IMR-90 (cell line): ENCODE measurements around the gene ZNF728. TPM values are rescaled to one million over a fixed set of nuclear protein-coding genes. Genes with fewer than 3 reads are reported as not detected.

Experiments
- ATAC-seq: fragments of 200-7000 bp; cut with Tn5 transposase; 2 replicates; pipeline ENCODE4 v1.9.1; 2020; ENCODE audit warnings: low read depth, mild to moderate bottlenecking, moderate library complexity
- BruUV-seq: library from RNA; stranded (reverse); fragments of 400-500 nt; replicated peaks from 2 replicates; lab custom pipeline; 2021; lab: Mats Ljungman, UMichigan
- CTCF ChIA-PET: fragments of 300-600 bp; formaldehyde crosslinking; extraction: SDS; loops from one replicate; lab custom pipeline; 2021; ENCODE audit warnings: antibody characterized with exemption; lab: Yijun Ruan, JAX
- POLR2A ChIA-PET: fragments of 300-600 bp; sonication (Branson Sonifier 250); formaldehyde crosslinking; loops from one replicate; lab custom pipeline; 2022; ENCODE audit warnings: antibody characterized with exemption; ENCODE audit not compliant: unreplicated experiment; lab: Charles Lee
- DNase-seq: peaks from one replicate; pipeline ENCODE4 v3.0.0; 2013
- H2AFZ ChIP-seq: replicated peaks from 2 replicates; pipeline ENCODE3; 2013; ENCODE audit warnings: low read length, mild to moderate bottlenecking; ENCODE audit not compliant: poor library complexity
- H2AK5ac ChIP-seq: 2 replicates; pipeline ENCODE4 v1.6.1; 2013; ENCODE audit warnings: low read depth, low read length, inconsistent platforms
- H2AK9ac ChIP-seq: replicated peaks from 2 replicates; pipeline ENCODE3; 2013; ENCODE audit warnings: mild to moderate bottlenecking, low read depth, low read length, moderate library complexity; ENCODE audit not compliant: poor library complexity
- H2BK120ac ChIP-seq: 2 replicates; pipeline ENCODE4 v1.6.1; 2013; ENCODE audit warnings: low read depth, low read length, inconsistent platforms
- H2BK15ac ChIP-seq: 3 replicates; pipeline ENCODE4 v1.6.1; 2013; ENCODE audit warnings: low read depth, low read length, inconsistent platforms
- H2BK20ac ChIP-seq: 2 replicates; pipeline ENCODE4 v1.6.1; 2013; ENCODE audit warnings: low read depth, mild to moderate bottlenecking, inconsistent platforms, low read length, moderate library complexity
- H2BK5ac ChIP-seq: 2 replicates; pipeline ENCODE4 v1.6.1; 2013; ENCODE audit warnings: mild to moderate bottlenecking, low read depth, low read length, inconsistent platforms; ENCODE audit not compliant: poor library complexity, severe bottlenecking
- H3K14ac ChIP-seq: replicated peaks from 2 replicates; pipeline ENCODE4 v1.6.1; 2013; ENCODE audit warnings: low read depth, low read length, inconsistent platforms
- H3K18ac ChIP-seq: 2 replicates; pipeline ENCODE4 v1.6.1; 2013; ENCODE audit warnings: low read depth, low read length, control low read depth
- H3K23ac ChIP-seq: 2 replicates; pipeline ENCODE4 v1.6.1; 2013; ENCODE audit warnings: low read depth, low read length, inconsistent platforms
- H3K27ac ChIP-seq: 2 replicates; pipeline ENCODE4 v1.5.1; 2013; ENCODE audit warnings: mild to moderate bottlenecking, control low read depth, low read length; ENCODE audit not compliant: insufficient read depth
- H3K27me3 ChIP-seq: 2 replicates; pipeline ENCODE4 v1.6.1; 2013; ENCODE audit warnings: low read length; ENCODE audit not compliant: control insufficient read depth, insufficient read depth
- H3K36me3 ChIP-seq: 2 replicates; pipeline ENCODE4 v1.6.1; 2013; ENCODE audit warnings: low read length, mixed read lengths; ENCODE audit not compliant: control insufficient read depth, insufficient read depth
- H3K4ac ChIP-seq: 2 replicates; pipeline ENCODE4 v1.6.1; 2013; ENCODE audit warnings: low read depth, low read length, inconsistent platforms
- H3K4me1 ChIP-seq: 2 replicates; pipeline ENCODE4 v1.6.1; 2013; ENCODE audit warnings: low read length, mixed read lengths; ENCODE audit not compliant: control insufficient read depth, insufficient read depth
- H3K4me2 ChIP-seq: 2 replicates; pipeline ENCODE4 v1.6.1; 2013; ENCODE audit warnings: low read depth, mild to moderate bottlenecking, control low read depth, low read length, moderate library complexity
- H3K4me3 ChIP-seq: 2 replicates; pipeline ENCODE4 v1.5.1; 2013; ENCODE audit warnings: low read depth, mild to moderate bottlenecking, control low read depth, low read length, moderate library complexity; ENCODE audit not compliant: insufficient read depth
- H3K56ac ChIP-seq: 2 replicates; pipeline ENCODE4 v1.6.1; 2013; ENCODE audit warnings: low read length, inconsistent platforms; ENCODE audit not compliant: insufficient read depth; ENCODE audit errors: extremely low read depth
- H3K79me1 ChIP-seq, 2 experiments: 2 replicates each; pipeline ENCODE4 v1.6.1; 2013; ENCODE audit warnings: low read length in 2 of 2, inconsistent platforms in 1 of 2, low read depth in 1 of 2
- H3K9ac ChIP-seq: 2 replicates; pipeline ENCODE4 v1.6.1; 2013; ENCODE audit warnings: low read depth, low read length, control low read depth
- H3K9me1 ChIP-seq: 2 replicates; pipeline ENCODE4 v1.6.1; 2013; ENCODE audit warnings: low read length, inconsistent platforms; ENCODE audit not compliant: insufficient read depth
- H3K9me3 ChIP-seq: 2 replicates; pipeline ENCODE4 v1.6.1; 2013; ENCODE audit warnings: low read length; ENCODE audit not compliant: control insufficient read depth, insufficient read depth
- H4K20me1 ChIP-seq: 2 replicates; pipeline ENCODE4 v1.6.1; 2013; ENCODE audit warnings: low read length, inconsistent platforms; ENCODE audit not compliant: insufficient read depth
- H4K5ac ChIP-seq: 2 replicates; pipeline ENCODE4 v1.6.1; 2013; ENCODE audit warnings: mild to moderate bottlenecking, low read depth, low read length, control low read depth
- H4K8ac ChIP-seq, 2 experiments: 2 replicates each; pipeline ENCODE4 v1.6.1; 2013; ENCODE audit warnings: low read depth in 2 of 2, low read length in 2 of 2, control low read depth in 1 of 2, inconsistent platforms in 1 of 2
- H4K91ac ChIP-seq: 2 replicates; pipeline ENCODE4 v1.6.1; 2013; ENCODE audit warnings: low read depth, low read length, inconsistent platforms; ENCODE audit not compliant: insufficient read depth
- BHLHE40 ChIP-seq: fragments of 150-350 bp; IDR thresholded peaks from 2 replicates; pipeline ENCODE4 v1.6.1; 2016; ENCODE audit warnings: mild to moderate bottlenecking, low read depth, low read length
- CEBPB ChIP-seq: IDR thresholded peaks from 2 replicates; pipeline ENCODE4 v1.6.1; 2012; ENCODE audit warnings: low read depth, low read length, improper control_type of control experiment
- CHD1 ChIP-seq: IDR thresholded peaks from 2 replicates; pipeline ENCODE4 v1.6.1; 2012; ENCODE audit warnings: low read depth, low read length, improper control_type of control experiment
- CTCF ChIP-seq: conservative IDR thresholded peaks from 2 replicates; pipeline ENCODE4 v1.5.1; 2012; ENCODE audit warnings: mild to moderate bottlenecking, low read depth, low read length, improper control_type of control experiment
- ELK1 ChIP-seq: fragments of 150-350 bp; IDR thresholded peaks from 2 replicates; pipeline ENCODE4 v1.6.1; 2016; ENCODE audit warnings: low read depth, mild to moderate bottlenecking, low read length, moderate library complexity, borderline replicate concordance
- FOS ChIP-seq: fragments of 150-350 bp; IDR thresholded peaks from 2 replicates; pipeline ENCODE4 v1.6.1; 2016; ENCODE audit warnings: low read depth, low read length
- MAFK ChIP-seq: IDR thresholded peaks from 2 replicates; pipeline ENCODE4 v1.6.1; 2012; ENCODE audit warnings: low read depth, low read length, improper control_type of control experiment
- MAZ ChIP-seq: IDR thresholded peaks from 2 replicates; pipeline ENCODE4 v1.6.1; 2012; ENCODE audit warnings: low read depth, mild to moderate bottlenecking, low read length, improper control_type of control experiment, moderate library complexity, borderline replicate concordance
- MXI1 ChIP-seq: IDR thresholded peaks from 2 replicates; pipeline ENCODE4 v1.6.1; 2012; ENCODE audit warnings: low read depth, mild to moderate bottlenecking, low read length, moderate library complexity, borderline replicate concordance
- NFE2L2 ChIP-seq: fragments of 150-350 bp; IDR thresholded peaks from 2 replicates; pipeline ENCODE4 v1.6.1; 2016; ENCODE audit warnings: low read depth, mild to moderate bottlenecking, low read length
- POLR2A ChIP-seq: IDR thresholded peaks from 2 replicates; pipeline ENCODE4 v1.6.1; 2012; ENCODE audit warnings: mild to moderate bottlenecking, low read depth, low read length
- RAD21 ChIP-seq: IDR thresholded peaks from 2 replicates; pipeline ENCODE4 v1.6.1; 2012; ENCODE audit warnings: low read length, improper control_type of control experiment
- RCOR1 ChIP-seq: IDR thresholded peaks from 2 replicates; pipeline ENCODE4 v1.6.1; 2012; ENCODE audit warnings: mild to moderate bottlenecking, low read length, improper control_type of control experiment; ENCODE audit not compliant: insufficient replicate concordance
- RFX5 ChIP-seq: IDR thresholded peaks from 2 replicates; pipeline ENCODE4 v1.8.0; 2012; ENCODE audit warnings: low read depth, mild to moderate bottlenecking, low read length, moderate library complexity
- SMC3 ChIP-seq: fragments of 150-350 bp; IDR thresholded peaks from 2 replicates; pipeline ENCODE4 v1.6.1; 2016; ENCODE audit warnings: low read depth, mild to moderate bottlenecking, antibody characterized with exemption, low read length, moderate library complexity
- USF2 ChIP-seq: fragments of 150-350 bp; IDR thresholded peaks from 2 replicates; pipeline ENCODE4 v1.6.1; 2017; ENCODE audit warnings: mild to moderate bottlenecking, antibody characterized with exemption, low read length, low read depth
- WGBS, 2 experiments: methylation state at CpG; one replicate each; pipeline versions ENCODE4 v1.1.5 to v1.1.7; 2013; ENCODE audit warnings: missing lambda C conversion rate in 2 of 2; ENCODE audit not compliant: insufficient read length in 1 of 2; ENCODE audit errors: extremely low coverage in 2 of 2; 5-methylcytosine and 5-hydroxymethylcytosine counted together
- dilution Hi-C: fragments of 300-500 bp; cut with HindIII; formaldehyde crosslinking; loops from one replicate; pipeline ENCODE4 v1.14.3; 2018; ENCODE audit warnings: low sequenced_read_pairs; ENCODE audit not compliant: unreplicated experiment
- in situ Hi-C: fragments of 300-500 bp; cut with MboI; formaldehyde crosslinking; loops from 3 replicates; pipeline ENCODE4 v1.14.3; 2019; ENCODE audit warnings: low sequenced_read_pairs, inconsistent platforms, mixed read lengths
- intact Hi-C: fragments of 100-400 bp; cut with micrococcal nuclease; formaldehyde crosslinking; loops from 2 replicates; pipeline ENCODE4 v1.10.0; 2022
- polyA plus RNA-seq, 3 experiments: library from polyadenylated mRNA; depleted of rRNA; stranded (reverse); fragments of >200 nt; gene quantifications; 2 replicates each; pipeline ENCODE4 v1.2.3, GENCODE V29; 2012; ENCODE audit warnings: low replicate concordance in 1 of 3
- total RNA-seq: library from RNA; depleted of rRNA; stranded (reverse); fragments of >200 nt; gene quantifications from 2 replicates; pipeline ENCODE4 v1.2.3, GENCODE V29; 2012

The ZNF728 gene
- total and polyA plus RNA-seq, 2 of the 4 experiments (the other 2 are of a cell fraction): not detected

- Histone ChIP-seq H3K4me3 (no peak overlapping the region), H3K18ac (no peak overlapping the region), H3K4ac (no peak overlapping the region), H4K8ac (no peak overlapping the region), H2AFZ (no peak overlapping the region), H3K9me1 (no peaks in the 10 kb centered on the region), H2BK20ac (no peak overlapping the region), H4K91ac (no peak overlapping the region), H3K79me1 (no peaks in the 10 kb centered on the region), H3K14ac (no peak overlapping the region), H3K27me3 (no peaks in the 10 kb centered on the region), H2BK5ac (no peak overlapping the region), H2AK9ac (no peak overlapping the region), H4K5ac (no peak overlapping the region), H3K9ac (no peak overlapping the region), H3K36me3 (no peaks in the 10 kb centered on the region), H4K20me1 (no peaks in the 10 kb centered on the region), H3K27ac (no peak overlapping the region), H3K9me3 (peaks cover 11% of the 10 kb centered on the region), H2AK5ac (no peak overlapping the region), H2BK120ac (no peak overlapping the region), H3K23ac (no peak overlapping the region), H3K56ac (no peak overlapping the region), H3K4me1 (no peaks in the 10 kb centered on the region), H2BK15ac (no peak overlapping the region), H3K4me2 (no peak overlapping the region)
- no TSS peak for BruUV-seq
- dilution Hi-C loops (no loop called here), intact Hi-C loops (no loop called here), in situ Hi-C loops (no loop called here)
- ChIA-PET POLR2A (no interaction called here), CTCF (no interaction called here)
- TF ChIP-seq CTCF: no peak
- no peak for TF ChIP-seq RCOR1
- no peak for TF ChIP-seq BHLHE40
- no peak for TF ChIP-seq MAZ
- no peak for TF ChIP-seq ELK1
- TF ChIP-seq CHD1: no peak
- TF ChIP-seq MAFK: no peak
- TF ChIP-seq USF2: no peak
- no peak for TF ChIP-seq POLR2A
- no peak for TF ChIP-seq RFX5
- TF ChIP-seq CEBPB: no peak
- no peak for TF ChIP-seq SMC3
- TF ChIP-seq RAD21: no peak
- no peak for TF ChIP-seq NFE2L2
- no peak for TF ChIP-seq FOS
- no peak for TF ChIP-seq MXI1
- ATAC-seq (no peak), DNase-seq (no peak)
- WGBS, 2 experiments: no CpG with 5 or more reads among the region's 2 CpGs
These were observed 26.7 kb downstream of the ZNF728 start for GRCh38 chr19:22976248-22976647.
